BE2C (cell line): Measurements from ENCODE around the gene ARHGAP26.
A peak's percentile ranks its signal among the peaks of the same experiment; 100 is the strongest.

Source experiments
- DNase-seq: peaks from one replicate; pipeline ENCODE4 v3.0.0-alpha.2; 2020
- H3K27me3 ChIP-seq: fragments of 250-450 bp; sonication (Bioruptor Pico); 2 replicates; pipeline ENCODE4 v1.5.1; 2020; ENCODE audit warnings: mild to moderate bottlenecking
- H3K36me3 ChIP-seq: fragments of 250-450 bp; sonication (Bioruptor Pico); 2 replicates; pipeline ENCODE4 v1.5.1; 2020; ENCODE audit warnings: mild to moderate bottlenecking
- H3K4me1 ChIP-seq: fragments of 250-450 bp; sonication (Bioruptor Pico); 2 replicates; pipeline ENCODE4 v1.5.1; 2020
- H3K4me3 ChIP-seq: 2 replicates; pipeline ENCODE4 v1.5.1; 2011; ENCODE audit warnings: low read depth, low read length
- H3K9me3 ChIP-seq: fragments of 250-450 bp; sonication (Bioruptor Pico); 2 replicates; pipeline ENCODE4 v1.5.1; 2020
- TF ChIP-seq, protein P1 (sequence below): IDR thresholded peaks from 2 replicates; pipeline ENCODE4 v1.5.1; 2012; ENCODE audit warnings: mild to moderate bottlenecking, low read depth, low read length

The ARHGAP26 gene

GRCh38 chr5:143030349-143030748 lies 260.2 kb downstream of the ARHGAP26 start:
- H3K9me3 ChIP-seq = no peaks in the 10 kb centered on the region
- no peak for DNase-seq
- no peaks in the 10 kb centered on the region for H3K36me3 ChIP-seq
- H3K4me1 ChIP-seq = peaks cover 19% of the 10 kb centered on the region
- no peaks in the 10 kb centered on the region for H3K27me3 ChIP-seq
- H3K4me3 ChIP-seq = no peak overlapping the region
- TF ChIP-seq, protein P1, sequence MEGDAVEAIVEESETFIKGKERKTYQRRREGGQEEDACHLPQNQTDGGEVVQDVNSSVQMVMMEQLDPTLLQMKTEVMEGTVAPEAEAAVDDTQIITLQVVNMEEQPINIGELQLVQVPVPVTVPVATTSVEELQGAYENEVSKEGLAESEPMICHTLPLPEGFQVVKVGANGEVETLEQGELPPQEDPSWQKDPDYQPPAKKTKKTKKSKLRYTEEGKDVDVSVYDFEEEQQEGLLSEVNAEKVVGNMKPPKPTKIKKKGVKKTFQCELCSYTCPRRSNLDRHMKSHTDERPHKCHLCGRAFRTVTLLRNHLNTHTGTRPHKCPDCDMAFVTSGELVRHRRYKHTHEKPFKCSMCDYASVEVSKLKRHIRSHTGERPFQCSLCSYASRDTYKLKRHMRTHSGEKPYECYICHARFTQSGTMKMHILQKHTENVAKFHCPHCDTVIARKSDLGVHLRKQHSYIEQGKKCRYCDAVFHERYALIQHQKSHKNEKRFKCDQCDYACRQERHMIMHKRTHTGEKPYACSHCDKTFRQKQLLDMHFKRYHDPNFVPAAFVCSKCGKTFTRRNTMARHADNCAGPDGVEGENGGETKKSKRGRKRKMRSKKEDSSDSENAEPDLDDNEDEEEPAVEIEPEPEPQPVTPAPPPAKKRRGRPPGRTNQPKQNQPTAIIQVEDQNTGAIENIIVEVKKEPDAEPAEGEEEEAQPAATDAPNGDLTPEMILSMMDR = no peak

GRCh38 chr5:143031781-143032580 lies 261.8 kb downstream of the ARHGAP26 start:
- TF ChIP-seq, protein P1 = no peak
- peak; percentile 64 for DNase-seq

GRCh38 chr5:143032581-143032836 lies 262.3 kb downstream of the ARHGAP26 start:
- Histone ChIP-seq H3K27me3 (no peaks in the 10 kb centered on the region), H3K36me3 (no peaks in the 10 kb centered on the region), H3K4me1 (peaks cover 17% of the 10 kb centered on the region), H3K4me3 (no peak overlapping the region), H3K9me3 (no peaks in the 10 kb centered on the region)
- TF ChIP-seq, protein P1 = no peak
- DNase-seq = no peak

More at GRCh38 chr5:143031781-143032580, 261.8 kb downstream of the ARHGAP26 start:
- Histone ChIP-seq H3K4me3 (no peak overlapping the region), H3K36me3 (no peaks in the 10 kb centered on the region), H3K9me3 (no peaks in the 10 kb centered on the region), H3K4me1 (peaks cover 17% of the 10 kb centered on the region), H3K27me3 (no peaks in the 10 kb centered on the region)

DNA sequence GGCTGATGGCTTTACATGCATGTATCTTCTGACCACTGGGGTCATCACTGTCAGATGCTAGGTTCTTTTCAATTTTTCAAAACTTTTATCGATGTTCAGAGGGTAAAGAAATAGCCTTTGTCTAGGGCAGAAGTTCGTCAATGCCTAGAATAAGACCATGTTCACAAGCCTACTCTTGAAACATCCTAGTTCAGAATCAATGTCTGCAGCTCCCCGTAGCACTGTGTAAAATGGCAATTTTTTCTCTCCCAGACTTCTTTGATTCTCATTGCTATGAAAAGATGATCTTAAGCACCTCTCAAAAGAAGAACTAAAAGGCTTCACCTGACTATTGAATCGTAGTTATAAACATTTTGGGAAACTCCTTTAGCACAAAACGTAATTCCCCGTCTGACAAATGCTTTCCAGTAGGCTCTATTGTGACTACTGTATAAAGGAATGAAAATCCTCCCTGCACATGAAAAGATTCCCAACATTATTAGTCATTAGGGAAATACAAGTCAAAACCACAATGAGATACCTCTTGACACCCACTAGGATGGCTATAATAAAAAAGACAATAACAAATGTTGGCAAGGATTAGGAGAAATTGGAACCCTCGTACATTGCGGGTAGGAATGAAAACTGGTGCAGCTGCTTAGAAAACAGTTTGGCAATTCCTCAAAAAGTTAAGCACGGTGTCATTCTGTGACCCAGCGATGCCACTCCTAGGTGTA lies 263.5 kb downstream of the ARHGAP26 start:
- DNase-seq = no peak
- H3K4me3 ChIP-seq = no peak overlapping the region
- no peaks in the 10 kb centered on the region for H3K9me3 ChIP-seq
- H3K4me1 ChIP-seq = peaks cover 17% of the 10 kb centered on the region
- H3K36me3 ChIP-seq = no peaks in the 10 kb centered on the region
- TF ChIP-seq, protein P1 = no peak
- no peaks in the 10 kb centered on the region for H3K27me3 ChIP-seq

DNA sequence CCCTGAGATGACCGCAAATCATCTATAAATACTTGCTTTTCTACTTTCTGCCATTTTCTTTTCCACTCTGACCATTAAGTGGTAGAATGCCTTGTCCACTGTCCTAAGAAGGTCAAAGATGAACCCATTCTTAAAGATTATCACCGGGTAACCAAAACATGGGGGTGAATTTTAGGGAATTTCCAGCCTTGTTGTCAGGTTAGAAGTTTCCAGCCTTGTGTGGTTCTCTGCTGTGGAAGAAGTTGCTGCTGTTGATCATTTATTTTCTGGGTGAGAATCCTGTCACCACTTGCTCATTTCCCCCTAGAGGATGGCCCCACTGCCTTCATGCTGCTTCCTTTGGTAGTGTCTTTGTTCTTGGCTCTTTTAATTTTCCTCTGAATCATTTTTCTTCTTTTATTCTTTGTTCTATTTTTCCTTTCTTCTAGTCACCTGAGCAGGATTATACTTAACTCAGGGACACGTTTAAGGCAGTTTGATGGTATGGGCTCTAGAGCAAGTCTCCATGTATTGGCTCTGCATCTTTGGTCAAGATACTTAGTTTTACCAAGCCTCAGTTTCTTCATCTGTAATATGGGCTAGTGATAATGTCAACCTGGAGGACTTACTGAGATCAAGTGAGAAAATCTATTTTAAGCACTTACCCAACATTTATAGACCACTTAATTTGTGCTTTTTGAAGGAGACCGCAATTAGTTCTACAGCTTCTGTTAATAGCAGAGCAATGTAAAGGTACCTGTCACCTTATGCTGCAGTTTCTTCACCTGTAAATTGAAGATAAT lies 266.2 kb downstream of the ARHGAP26 start:
- DNase-seq = no peak
- H3K27me3 ChIP-seq = no peaks in the 10 kb centered on the region
- peaks cover 13% of the 10 kb centered on the region for H3K4me1 ChIP-seq
- TF ChIP-seq, protein P1 = no peak
- no peaks in the 10 kb centered on the region for H3K9me3 ChIP-seq
- H3K36me3 ChIP-seq = no peaks in the 10 kb centered on the region
- no peak overlapping the region for H3K4me3 ChIP-seq

DNA sequence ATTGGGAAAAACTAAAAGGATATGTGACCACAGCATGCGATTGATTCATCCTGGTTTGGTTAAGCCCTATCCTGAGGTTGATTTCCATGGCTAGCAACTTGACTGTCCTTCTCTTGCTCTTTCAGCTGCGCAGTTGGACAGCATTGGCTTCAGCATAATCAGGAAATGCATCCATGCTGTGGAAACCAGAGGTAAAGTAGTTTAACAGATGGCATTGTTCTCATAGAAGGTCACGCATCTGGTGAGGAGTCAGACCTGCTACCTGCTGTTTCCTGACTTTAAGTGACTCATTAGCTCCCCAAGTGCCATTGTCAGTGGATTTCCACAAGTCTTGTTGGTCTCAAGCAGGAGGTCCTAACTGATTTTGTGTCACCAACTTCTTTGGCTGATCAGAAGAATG lies 266.9 kb downstream of the ARHGAP26 start:
- TF ChIP-seq, protein P1 = no peak

More for the DNA sequence above, 266.9 kb downstream of the ARHGAP26 start:
- H3K9me3 ChIP-seq = no peaks in the 10 kb centered on the region
- peaks cover 7% of the 10 kb centered on the region for H3K4me1 ChIP-seq
- DNase-seq = no peak
- H3K27me3 ChIP-seq = no peaks in the 10 kb centered on the region
- H3K4me3 ChIP-seq = no peak overlapping the region
- H3K36me3 ChIP-seq = no peaks in the 10 kb centered on the region
